Suppressor macrophage treated with lipopolysaccharide for 4 hours (primary cell): ENCODE data around the gene ZNHIT2.

Source experiments
- DNase-seq: peaks from one replicate; pipeline ENCODE4 v3.0.0-alpha.2; 2020

ZNHIT2 gene

GRCh38 chr11:65134240-65134951, 16.9 kb upstream of the ZNHIT2 start, which contains the start of gene SYVN1:
SYVN1 (minus strand) TSS chr11:65134519; CDS start chr11:65133601, 918 bp downstream.
- DNase-seq, result peak; percentile 95

GRCh38 chr11:65133724-65134123, 16.2 kb upstream of the ZNHIT2 start:
- DNase-seq, result no peak

- peak; percentile 28 for DNase-seq
Observed at GRCh38 chr11:65132988-65133700, 15.6 kb upstream of the ZNHIT2 start.

- DNase-seq, result no peak
Observed at GRCh38 chr11:65132238-65132987, 14.9 kb upstream of the ZNHIT2 start.

- DNase-seq, result no peak
Observed at GRCh38 chr11:65131895-65132237, 14.4 kb upstream of the ZNHIT2 start.

GRCh38 chr11:65131417-65131776, 13.9 kb upstream of the ZNHIT2 start:
- no peak for DNase-seq

GRCh38 chr11:65130631-65131416, 13.3 kb upstream of the ZNHIT2 start:
- no peak for DNase-seq

GRCh38 chr11:65129649-65130441, 12.3 kb upstream of the ZNHIT2 start:
- no peak for DNase-seq

- DNase-seq, result no peak
Observed at GRCh38 chr11:65128182-65129145, 11.0 kb upstream of the ZNHIT2 start.

- no peak for DNase-seq
Observed at GRCh38 chr11:65127473-65128181, 10.1 kb upstream of the ZNHIT2 start.

GRCh38 chr11:65126624-65127274, 9.2 kb upstream of the ZNHIT2 start:
- no peak for DNase-seq

- DNase-seq, result no peak
Observed at GRCh38 chr11:65125197-65126056, 7.9 kb upstream of the ZNHIT2 start.

- no peak for DNase-seq
Observed at GRCh38 chr11:65124480-65125196, 7.1 kb upstream of the ZNHIT2 start.

GRCh38 chr11:65121865-65122696, 4.6 kb upstream of the ZNHIT2 start, which contains the start of the genes FAU and MRPL49:
FAU (minus strand) TSS chr11:65122134; CDS start chr11:65121813, 321 bp downstream.
MRPL49 (plus strand) TSS chr11:65122321; CDS start chr11:65122347, 26 bp downstream.
- DNase-seq, result peak; percentile 98

GRCh38 chr11:65121447-65121864, 4.0 kb upstream of the ZNHIT2 start:
- peak; percentile 40 for DNase-seq

GRCh38 chr11:65120831-65121230, 3.3 kb upstream of the ZNHIT2 start:
- no peak for DNase-seq

GRCh38 chr11:65119670-65119995, 2.1 kb upstream of the ZNHIT2 start:
- DNase-seq, result no peak
